ENCODE results near the gene SORCS3.

- TF ChIP-seq EZH2phosphoT487 (conservative IDR thresholded peaks at IDR 0.05; ENCODE audit: low read length) (no peak), CTCF (IDR thresholded peaks at IDR 0.05; ENCODE audit: insufficient read depth, low read length, poor library complexity, severe bottlenecking) (no peak)
These were observed 508.3 kb downstream of the SORCS3 start for GRCh38 chr10:105149371-105149891.
